ENCODE measurements around the gene GPER1.
A peak's percentile ranks its signal among the peaks of the same experiment; 100 is the strongest.
"Not testable (repeated sequence)": the region's sequence is repeated elsewhere in the genome, so short reads cannot be mapped to it uniquely, and the experiment has no call there.

The GPER1 gene

DNA sequence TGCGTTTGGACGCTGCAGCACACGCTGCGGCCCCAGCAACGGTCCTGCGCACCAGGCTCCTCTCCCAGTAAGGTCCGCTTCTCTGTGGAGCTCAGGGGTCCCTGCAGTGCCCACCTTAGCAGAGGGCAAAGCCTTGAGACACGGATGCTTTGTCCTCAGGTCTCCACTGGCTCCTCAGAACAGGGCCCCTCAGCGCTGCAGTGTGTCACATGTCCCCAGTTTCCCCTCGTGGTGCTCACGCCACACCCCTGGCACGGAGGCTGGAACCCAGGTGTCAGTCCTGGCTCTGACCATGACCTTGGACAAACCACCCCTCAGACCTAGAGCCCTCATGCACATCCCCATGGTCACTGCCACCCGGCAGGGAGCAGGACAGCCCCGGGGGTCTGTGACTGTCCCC, 19.9 kb upstream of the GPER1 start:
- DNase-seq (ENCODE audit: low read depth, low spot score), result no peak

DNA sequence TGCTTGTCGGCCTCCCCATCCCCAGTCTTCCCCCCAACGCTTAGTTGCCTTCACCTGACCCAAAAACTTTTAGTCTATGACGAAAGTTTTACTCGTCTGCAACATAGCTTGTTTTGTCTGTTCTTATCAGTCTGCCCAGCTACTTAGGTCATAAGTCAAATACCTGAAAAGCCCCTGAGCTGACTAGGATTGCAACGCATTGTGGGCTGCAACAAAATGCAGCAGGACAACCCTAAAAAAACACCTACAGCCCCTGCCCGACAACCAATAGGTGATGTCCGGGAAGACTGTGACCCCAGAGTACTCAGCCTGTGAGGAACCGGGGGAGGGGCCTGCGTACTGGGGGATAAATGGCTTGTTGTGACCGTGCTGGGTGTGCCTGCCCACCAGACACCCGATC, 19.3 kb upstream of the GPER1 start:
- DNase-seq (ENCODE audit: low read depth, low spot score), result no peak

DNA sequence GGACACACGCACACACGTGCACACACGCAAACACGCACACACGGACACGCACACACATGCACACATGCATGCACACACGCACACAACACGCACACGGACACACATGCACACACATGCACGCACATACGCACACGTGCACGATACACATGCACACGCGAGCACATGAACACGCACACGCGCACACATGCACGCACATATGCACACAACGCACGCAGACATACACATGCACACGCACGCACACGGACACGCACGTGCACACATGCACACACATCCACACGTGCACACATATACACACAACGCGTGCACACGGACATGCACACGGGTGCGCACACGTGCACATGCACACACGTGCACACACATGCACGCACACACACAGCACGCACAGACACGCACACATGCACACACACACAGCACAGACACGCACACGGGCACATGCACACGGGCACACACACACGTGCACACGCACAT, 17.3 kb upstream of the GPER1 start:
- no peak for DNase-seq (ENCODE audit: low read depth, low spot score)

DNA sequence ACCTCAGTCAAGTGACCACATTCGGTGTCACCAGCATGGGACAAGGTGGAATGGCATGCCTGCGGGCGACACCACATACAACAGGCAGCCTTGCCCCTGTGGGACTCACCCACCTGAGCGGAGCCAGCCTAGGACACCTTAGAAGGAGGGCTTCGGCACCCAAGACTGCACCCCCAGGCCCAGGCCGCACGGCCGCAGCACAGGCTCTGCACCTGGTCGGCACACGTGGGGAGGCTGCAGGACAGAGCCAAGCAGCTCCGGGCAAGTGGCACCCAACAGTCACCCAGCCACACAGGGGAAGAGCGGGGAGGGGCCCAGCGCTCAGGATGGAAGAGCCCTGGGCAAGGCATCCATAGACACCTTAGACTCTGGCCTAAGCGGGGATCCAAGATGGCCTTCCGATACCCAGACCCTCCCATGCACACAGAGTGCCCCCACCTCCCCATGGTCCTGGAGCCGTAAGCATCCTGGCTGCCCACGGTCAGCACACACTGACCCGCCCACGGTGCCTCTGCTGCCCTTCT, 16.1 kb upstream of the GPER1 start:
- DNase-seq (ENCODE audit: low read depth, low spot score), result no peak

DNA sequence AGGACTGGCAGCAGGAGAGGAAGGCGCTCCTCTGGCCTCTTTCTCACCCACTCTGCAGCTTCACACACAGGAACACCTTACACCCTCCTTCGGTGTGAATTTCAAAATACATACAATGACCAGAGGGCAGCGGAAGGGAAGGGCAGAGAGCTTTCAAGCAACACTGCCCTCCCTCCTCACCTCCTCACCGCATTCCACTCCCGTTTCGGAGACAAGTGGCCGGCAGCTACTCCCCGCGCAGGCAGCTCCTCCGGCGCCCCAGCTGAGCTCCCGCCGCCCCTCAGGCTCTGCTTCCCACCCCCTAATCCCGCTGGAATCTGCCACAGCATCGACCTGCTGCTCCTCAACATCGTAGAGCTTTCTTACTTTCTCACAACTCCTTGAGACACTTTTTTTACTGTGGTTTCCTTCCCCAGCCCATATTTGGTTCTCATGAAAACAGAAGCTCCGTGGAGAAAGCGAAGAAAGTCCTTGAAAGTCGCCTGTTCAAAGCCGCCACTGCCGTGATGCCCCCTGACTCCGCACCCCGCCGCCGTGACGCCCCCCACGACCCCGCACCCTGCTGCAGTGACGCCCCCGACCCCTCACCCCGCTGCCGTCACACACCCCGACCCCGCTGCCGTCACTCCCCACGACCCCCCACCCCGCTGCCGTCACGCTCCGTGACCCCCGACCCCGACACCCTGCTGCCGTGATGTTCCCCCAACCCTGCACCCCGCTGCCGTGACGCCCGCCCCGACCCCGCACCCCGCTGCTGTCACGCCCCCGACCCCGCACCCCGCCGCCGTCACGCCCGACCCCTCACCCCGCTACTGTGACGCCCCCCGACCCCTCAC, 14.6 kb upstream of the GPER1 start:
- DNase-seq (ENCODE audit: low read depth, low spot score), result no peak

DNA sequence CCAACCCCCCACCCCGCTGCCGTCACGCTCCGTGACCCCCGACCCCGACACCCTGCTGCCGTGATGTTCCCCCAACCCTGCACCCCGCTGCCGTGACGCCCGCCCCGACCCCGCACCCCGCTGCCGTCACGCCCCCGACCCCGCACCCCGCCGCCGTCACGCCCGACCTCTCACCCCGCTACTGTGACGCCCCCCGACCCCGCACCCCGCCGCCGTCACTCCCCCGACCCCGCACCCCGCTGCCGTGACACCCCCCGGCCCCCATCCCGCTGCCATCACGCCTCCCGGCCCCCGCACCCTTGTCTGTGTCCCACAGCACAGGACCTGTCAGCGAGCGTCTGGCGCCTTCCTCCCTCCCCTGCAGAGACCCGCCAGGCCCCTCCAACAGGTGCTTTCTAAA, 13.9 kb upstream of the GPER1 start:
- not testable (repeated sequence) for DNase-seq (ENCODE audit: low read depth, low spot score)

DNA sequence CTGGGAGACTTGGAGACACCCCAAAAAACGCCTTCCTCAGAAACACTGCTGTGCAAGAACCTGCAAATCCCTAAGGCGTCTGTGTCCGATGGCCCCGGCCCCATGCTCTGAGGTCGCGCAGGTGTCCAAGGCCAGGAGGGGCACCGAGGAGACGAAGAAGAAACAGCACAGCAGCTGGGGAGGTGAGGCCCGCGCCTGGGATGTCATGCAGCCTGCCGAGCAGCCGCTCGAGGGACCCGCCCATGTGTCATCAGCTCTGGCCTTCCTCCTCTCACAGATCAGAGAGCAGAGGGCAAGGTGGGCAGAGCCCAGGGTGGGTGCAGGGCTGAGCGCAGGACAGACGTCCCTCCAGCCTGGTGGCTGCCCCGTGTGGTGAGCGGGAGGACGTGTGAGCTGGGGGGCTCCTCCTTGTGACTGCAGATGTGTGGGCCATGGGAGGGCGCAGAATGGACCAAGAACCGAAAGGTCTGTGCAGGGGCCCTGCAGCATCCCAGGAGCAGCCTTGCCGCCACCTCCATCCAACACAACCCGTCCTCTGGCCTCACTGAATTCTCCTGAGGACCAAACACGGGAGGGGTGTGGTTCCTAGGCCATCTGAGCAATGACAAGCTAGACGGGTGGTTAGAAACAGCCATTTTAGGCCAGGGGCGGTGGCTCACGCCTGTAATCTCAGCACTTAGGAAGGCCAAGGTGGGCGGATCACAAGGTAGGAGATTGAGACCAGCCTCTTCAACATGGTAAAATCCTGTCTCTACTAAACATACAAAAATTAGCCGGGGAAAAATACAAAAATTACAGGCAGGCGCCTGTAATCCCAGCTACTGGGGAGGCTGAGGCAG, 13.1 kb upstream of the GPER1 start:
- no peak for DNase-seq (ENCODE audit: low read depth, low spot score)

DNA sequence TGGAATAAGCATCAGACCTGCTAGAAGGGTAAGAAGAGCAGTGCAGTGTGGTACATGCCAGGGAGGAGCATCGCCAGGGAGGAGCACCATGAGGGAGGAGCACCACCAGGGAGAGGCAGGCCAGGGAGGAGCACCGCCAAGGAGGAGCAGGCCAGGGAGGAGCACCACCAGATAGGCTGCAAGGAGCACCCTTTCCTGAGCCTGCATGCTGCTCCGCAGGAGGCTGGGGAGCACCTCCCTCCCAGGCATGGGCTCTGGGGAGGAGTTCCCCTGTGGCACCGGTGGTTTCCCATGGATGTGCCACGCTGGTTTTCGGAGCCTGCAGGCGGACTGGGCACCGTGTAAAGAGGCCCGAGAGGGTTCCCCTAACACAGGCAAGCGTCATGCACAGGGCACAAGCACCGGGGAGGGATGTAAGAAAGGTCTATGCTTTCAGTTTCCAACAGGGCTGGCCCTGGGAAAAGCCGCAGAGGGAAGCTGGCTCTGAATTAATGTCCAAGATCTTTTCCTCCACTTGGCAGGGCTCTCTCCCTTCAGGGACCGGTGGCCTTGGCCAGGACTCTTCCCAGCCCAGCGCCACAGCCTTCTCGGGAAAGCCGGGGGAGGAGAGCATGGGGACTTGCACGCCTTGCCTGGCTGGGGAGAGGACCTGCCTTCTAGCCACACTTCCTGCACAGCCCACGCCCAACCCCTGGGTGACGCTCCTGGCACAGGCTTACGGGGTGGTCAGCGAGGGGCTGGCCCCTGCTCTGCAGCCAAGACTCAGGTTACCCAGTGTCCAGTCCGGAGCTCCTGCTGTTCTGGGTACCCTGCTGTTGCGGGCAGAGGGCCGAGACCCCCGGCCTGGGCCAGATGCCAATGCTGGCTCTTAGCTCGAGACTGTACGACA, 11.5 kb upstream of the GPER1 start:
- DNase-seq (ENCODE audit: low read depth, low spot score), result no peak

DNA sequence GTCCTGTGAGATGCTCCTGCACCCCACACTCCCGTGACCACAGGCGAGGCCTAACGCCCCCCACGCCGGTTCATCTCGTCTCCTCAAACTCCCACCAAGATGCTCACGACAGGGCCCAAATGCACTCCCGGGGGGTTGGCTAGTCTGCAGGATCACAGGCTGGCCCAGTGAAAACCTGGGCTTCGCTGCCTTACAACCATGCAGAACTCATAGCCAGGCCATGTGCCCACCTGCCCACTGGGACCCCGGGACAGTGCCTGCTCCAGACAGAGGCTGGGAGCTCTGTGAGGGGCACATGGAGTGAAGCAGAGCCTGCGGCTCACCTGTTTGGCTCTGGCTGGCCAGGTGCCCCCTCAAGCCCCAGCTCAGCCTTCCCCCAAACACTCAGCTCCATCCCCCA, 9.4 kb upstream of the GPER1 start:
- no peak for DNase-seq (ENCODE audit: low read depth, low spot score)

DNA sequence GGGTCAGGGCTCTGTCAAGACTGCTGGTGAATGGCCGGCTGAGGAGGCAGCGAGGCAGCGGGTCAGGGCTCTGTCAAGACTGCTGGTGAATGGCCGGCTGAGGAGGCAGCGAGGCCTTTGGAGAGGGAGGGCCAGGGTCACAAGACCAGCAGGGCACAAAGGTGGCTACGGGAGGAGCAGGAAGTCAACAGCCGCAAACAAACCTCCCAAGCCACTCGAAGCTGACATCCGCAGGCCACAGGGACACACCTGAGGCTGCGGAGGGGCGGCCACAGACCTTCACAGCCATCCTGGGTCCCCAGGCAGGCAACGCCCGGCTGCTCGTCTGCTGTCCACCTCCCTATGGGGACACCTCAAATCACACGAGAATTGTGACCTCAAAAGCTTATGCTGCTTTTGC, 8.9 kb upstream of the GPER1 start:
- DNase-seq (ENCODE audit: low read depth, low spot score), result no peak

DNA sequence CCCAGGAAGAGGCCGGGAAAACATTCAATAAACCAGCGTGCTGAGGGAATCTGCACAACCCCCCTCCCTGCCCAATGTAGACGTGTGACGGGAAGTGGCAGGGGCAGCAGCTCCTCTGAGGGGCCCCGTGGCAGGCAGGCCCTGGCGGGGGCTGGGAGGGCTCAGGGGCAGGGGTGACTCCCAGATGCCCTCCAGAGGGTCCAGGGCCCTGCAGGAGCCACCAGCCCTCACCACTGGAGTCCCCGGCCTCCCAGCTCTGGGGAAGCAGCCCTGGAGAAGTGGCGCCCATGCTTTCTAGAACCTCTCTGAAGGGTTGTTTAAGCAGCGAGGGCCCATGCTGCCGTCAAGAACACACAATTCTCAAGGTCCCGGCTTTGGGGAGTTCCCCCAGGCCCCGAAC, 8.4 kb upstream of the GPER1 start:
- DNase-seq (ENCODE audit: low read depth, low spot score), result no peak

DNA sequence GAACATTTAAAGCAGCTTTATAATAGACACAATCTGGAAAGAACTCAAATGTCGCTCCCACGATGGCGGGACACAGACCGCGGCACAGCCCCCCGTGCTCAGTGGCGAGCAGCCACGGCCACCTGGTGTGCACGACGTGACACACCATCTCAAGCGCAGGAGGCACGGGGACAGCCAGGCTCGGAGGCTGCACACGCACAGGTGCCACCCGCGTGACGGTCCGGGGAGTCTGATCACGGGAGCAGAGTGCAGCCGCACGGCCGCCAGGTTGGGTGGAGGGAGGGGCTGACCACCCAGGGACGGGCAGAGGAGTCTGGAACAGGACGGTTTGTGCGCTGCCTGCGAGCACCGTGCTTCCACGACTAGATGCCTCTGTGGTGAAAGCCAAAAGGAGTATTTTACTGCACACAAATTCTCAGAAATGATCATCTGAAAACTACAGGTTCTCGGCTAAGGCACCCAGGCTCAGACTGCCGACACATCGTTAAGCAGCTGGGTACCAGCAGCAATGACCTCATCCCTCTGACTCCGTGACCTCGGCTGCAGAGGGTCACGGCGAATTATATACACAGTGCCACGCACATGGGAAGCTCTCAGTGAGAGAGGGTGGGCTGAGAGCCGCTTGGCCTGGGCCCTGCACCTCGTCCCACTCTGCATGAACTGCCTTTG, 7.5 kb upstream of the GPER1 start:
- no peak for DNase-seq (ENCODE audit: low read depth, low spot score)

DNA sequence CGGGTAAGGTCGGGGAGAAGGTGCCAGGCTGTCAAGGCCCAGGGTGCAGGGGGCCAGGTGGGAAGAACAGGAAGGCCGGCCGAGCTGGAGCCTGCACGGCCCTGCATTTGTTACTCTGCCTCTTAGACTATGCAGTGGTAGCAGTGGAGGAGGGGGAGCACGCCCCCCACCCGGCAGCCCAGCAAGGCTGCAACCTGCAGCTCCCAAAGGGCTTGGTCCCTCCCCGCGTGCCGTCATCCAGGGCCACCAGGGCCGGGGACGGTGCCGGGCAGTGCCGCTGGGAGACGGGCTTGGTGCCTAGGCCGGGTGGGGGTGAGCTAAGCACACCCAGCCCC, 7.0 kb upstream of the GPER1 start:
- DNase-seq (ENCODE audit: low read depth, low spot score), result no peak

DNA sequence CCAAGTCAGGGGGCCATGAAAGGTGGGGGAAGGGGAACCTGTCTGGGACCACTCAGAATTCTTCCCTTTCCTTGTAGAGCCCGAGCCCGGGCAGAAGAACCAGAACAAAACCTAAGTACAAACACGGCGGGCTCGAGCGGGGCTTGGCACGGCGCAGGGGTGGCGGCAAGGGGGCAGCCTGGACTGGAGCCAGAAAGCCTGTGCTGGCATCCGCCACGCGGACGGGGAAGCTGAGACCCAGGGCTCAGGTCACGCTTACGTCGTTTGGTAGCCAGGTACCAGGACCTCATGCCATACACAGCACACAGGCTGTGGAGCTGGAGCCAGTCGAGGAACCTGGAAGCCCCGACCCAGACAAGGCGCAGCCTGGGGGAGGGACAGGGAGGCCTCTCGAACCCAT, 6.6 kb upstream of the GPER1 start:
- DNase-seq (ENCODE audit: low read depth, low spot score), result no peak

DNA sequence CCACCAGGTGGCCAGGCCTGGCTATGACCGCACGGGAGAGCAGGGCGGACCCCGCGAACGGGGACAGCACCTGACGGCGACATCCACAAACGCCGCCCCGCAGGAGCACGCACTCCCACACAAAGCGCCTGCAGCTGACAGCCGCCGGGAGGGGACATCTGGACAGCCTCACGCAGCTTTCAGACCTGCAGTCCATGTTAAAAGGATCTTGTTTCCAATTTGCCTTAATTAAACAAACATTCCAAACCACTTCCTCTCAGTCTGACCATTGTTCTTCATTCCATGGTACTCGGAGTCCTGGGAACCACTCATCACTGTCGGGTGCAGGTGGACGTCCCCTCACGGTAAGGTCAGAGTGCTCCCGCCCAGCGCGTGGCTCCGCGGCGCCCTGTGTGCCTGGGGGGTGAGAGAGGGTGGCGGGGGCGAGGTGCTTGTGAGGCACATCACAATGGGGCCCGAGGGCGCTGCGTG, 5.9 kb upstream of the GPER1 start:
- DNase-seq (ENCODE audit: low read depth, low spot score), result no peak

DNA sequence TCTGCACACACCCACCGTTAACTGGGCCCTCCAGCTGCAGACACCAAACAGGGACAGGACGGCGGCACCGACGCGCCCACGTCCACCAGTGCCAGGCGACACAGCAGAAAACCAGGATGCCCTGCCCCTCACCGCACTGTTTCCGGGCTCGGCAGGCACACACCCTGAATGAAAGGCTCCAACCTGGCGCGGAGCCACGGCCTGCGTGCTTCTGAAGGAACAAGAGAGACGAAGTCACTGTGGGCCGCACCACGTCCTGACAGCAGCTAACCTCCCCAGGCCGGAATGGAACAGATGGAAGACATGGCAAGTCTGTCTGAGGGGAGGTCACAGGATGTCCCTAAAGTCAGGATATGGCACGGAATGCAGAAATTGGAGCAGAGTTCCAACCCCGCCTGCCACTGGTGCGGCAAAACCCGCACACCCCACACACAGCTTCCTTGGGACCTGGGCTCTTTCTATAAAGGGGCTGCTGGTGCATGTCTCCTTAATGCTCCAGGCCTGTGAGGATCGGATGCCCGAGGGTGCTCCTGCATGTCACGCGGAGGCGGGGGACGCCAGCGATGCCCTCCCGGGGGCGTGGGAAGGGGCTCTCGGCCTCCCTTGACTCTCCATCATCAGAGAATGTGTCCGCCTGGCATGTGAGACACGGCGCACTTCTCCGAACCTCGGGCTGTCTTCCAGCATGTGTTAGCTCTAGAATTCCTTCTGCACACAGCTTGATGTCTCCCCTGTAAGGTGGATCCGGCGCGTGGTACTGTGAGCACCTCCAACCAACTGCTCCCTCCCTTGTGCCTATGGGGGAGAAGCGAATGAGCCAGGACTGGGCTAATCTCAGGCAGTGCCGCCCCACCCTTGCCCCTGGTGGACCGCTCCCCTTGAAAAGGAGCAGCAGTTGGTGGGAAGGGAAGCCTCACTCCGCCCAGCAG, 3.9 kb upstream of the GPER1 start:
- DNase-seq (ENCODE audit: low read depth, low spot score), result no peak

DNA sequence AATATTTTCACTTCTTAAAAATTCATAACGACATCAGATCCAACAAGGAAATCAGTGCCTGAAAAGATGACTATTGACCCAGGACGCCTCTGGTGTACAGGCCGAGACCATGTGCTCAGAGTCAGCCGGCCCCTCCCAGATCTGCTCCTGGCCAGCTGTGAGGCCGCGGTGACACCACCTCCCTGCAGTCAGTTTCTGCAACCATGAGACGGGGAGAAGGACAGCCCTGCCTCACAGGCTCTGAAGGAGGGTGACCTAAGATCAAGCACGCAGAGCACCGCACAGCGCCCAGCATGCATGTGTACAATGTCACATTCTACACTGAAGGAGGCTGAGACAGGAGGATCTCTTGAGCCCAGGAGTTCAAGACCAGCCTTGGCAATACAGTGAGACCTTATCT, 2.6 kb upstream of the GPER1 start:
- no peak for DNase-seq (ENCODE audit: low read depth, low spot score)

DNA sequence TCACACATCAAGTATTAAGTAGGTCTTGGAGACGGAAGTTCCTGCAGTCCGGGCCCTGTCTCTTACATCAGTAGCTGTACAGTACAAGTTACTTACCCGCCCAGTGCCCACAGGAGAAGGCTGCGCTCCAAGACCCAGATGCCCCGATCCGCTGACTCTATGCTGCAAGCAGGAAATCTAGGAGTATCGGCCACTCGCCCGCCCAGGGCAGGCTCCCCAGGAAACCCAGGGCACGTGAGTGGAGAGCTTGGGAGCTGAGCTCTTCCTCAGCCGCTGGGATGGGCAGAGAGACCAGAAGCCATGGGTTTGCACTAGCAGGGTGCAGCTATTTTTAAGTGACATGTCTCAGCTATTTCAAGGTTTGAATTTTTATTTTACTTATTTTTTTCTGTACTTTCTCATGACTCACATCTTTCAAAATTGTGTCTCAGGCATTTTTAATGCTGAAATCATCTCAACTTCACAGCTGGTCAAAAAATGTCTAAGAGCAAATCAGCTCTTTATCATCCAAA, 1.9 kb upstream of the GPER1 start:
- no peak for DNase-seq (ENCODE audit: low read depth, low spot score)

DNA sequence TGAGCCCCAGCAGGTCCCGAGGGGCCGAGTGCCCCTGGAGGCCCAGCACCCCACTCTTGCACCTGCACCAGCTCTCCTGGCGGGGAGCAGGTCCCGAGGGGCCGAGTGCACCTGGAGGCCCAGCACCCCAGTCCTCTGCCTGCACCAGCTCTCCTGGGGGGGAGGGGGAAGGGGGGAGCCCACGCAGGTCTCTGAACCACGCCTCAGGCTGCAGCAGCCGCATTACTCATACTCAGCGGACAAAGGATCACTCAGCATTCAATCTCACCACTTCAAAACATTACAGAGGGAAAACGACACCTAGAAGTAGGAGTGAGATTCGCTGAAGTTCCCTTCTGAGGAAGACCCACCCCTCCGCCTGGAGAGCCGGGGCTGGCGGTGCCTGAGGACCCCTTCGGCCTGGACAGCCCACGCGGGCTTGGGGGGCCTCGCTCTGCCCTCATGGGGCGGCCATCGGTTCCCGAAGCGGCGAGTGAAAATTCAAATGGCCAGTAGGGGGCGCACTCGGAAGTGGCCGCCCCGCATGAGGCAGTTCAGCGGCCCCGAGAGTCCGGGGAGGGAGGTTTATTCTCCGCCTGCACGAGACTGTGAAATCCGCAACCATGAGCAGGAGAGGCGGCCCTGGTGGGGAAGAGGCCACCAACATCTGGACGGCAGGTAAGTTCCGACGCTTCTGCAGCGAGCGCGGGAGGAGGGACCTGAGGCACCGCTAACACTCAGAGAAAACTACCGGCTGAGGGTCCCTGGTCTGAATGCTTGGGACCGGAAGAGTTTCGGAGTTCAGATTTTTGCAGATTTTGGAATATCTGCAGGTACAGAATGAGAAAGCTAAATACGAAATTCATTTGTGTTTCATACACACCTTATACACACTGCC, 1.1 kb upstream of the GPER1 start:
- DNase-seq (ENCODE audit: low read depth, low spot score), result peak; percentile 45
